ENCODE results near the gene CNN1. TPM values are rescaled to one million over a fixed set of nuclear protein-coding genes. Genes with fewer than 3 reads are reported as not detected.

The CNN1 gene
- total and polyA plus RNA-seq, 2 donors, result 558 to 3,172 TPM

GRCh38 chr19:11506967-11507366 lies 31.7 kb upstream of the CNN1 start:
- 93% methylated on average over 6 of the region's 6 CpGs for WGBS
- DNase-seq (ENCODE audit: extremely low spot score), result no peak
- H3K4me1 ChIP-seq (ENCODE audit: insufficient read depth), result no peaks in the 10 kb centered on the region
- no peak overlapping the region for H3K27ac ChIP-seq (ENCODE audit: low read depth)
- H3K4me3 ChIP-seq (ENCODE audit: low read depth, low read length), result no peak overlapping the region
- no peaks in the 10 kb centered on the region for H3K36me3 ChIP-seq (ENCODE audit: insufficient read depth)

- no peaks in the 10 kb centered on the region for H3K36me3 ChIP-seq (ENCODE audit: insufficient read depth)
- WGBS, result 88% methylated on average over 18 of the region's 18 CpGs
- no peak overlapping the region for H3K27ac ChIP-seq (ENCODE audit: low read depth)
- H3K4me3 ChIP-seq (ENCODE audit: low read depth, low read length), result no peak overlapping the region
- DNase-seq (ENCODE audit: extremely low spot score), result no peak
- no peaks in the 10 kb centered on the region for H3K4me1 ChIP-seq (ENCODE audit: insufficient read depth)
Observed at GRCh38 chr19:11507370-11508078, 31.1 kb upstream of the CNN1 start.

- no peak overlapping the region for H3K27ac ChIP-seq (ENCODE audit: low read depth)
- DNase-seq (ENCODE audit: extremely low spot score), result no peak
- H3K4me1 ChIP-seq (ENCODE audit: insufficient read depth), result no peaks in the 10 kb centered on the region
- WGBS, result 94% methylated on average over 8 of the region's 8 CpGs
- no peaks in the 10 kb centered on the region for H3K36me3 ChIP-seq (ENCODE audit: insufficient read depth)
- H3K4me3 ChIP-seq (ENCODE audit: low read depth, low read length), result no peak overlapping the region
Observed at GRCh38 chr19:11510444-11510843, 28.2 kb upstream of the CNN1 start.

- no peak for DNase-seq (ENCODE audit: extremely low spot score)
- H3K4me3 ChIP-seq (ENCODE audit: low read depth, low read length), result no peak overlapping the region
- no peak overlapping the region for H3K27ac ChIP-seq (ENCODE audit: low read depth)
- no peaks in the 10 kb centered on the region for H3K4me1 ChIP-seq (ENCODE audit: insufficient read depth)
- WGBS, result 95% methylated on average over 20 of the region's 20 CpGs
- H3K36me3 ChIP-seq (ENCODE audit: insufficient read depth), result no peaks in the 10 kb centered on the region
Observed at GRCh38 chr19:11513946-11514345, 24.7 kb upstream of the CNN1 start.

GRCh38 chr19:11519138-11519537 lies 19.5 kb upstream of the CNN1 start:
- no peak for DNase-seq (ENCODE audit: extremely low spot score)
- no peaks in the 10 kb centered on the region for H3K36me3 ChIP-seq (ENCODE audit: insufficient read depth)

GRCh38 chr19:11528551-11529341 lies 9.9 kb upstream of the CNN1 start, which contains the start of gene ECSIT:
TSS of gene ECSIT (minus strand) at chr19:11529134. CDS start at chr19:11519170, 9,964 bp downstream.
- DNase-seq (ENCODE audit: extremely low spot score), result peak; percentile 94
- peaks cover 1% of the 10 kb centered on the region for H3K4me1 ChIP-seq (ENCODE audit: insufficient read depth)
- peak within 1 kb of the TSS; percentile 73 for H3K27ac ChIP-seq (ENCODE audit: low read depth)
- under 1% methylated on average over 47 of the region's 47 CpGs for WGBS
- H3K36me3 ChIP-seq (ENCODE audit: insufficient read depth), result peaks cover 2% of the 10 kb centered on the region
- peak within 1 kb of the TSS; percentile 83 for H3K4me3 ChIP-seq (ENCODE audit: low read depth, low read length)

More at GRCh38 chr19:11519138-11519537, 19.5 kb upstream of the CNN1 start:
- no peaks in the 10 kb centered on the region for H3K4me1 ChIP-seq (ENCODE audit: insufficient read depth)
- WGBS, result 94% methylated on average over 9 of the region's 9 CpGs
- no peak overlapping the region for H3K4me3 ChIP-seq (ENCODE audit: low read depth, low read length)
- no peak overlapping the region for H3K27ac ChIP-seq (ENCODE audit: low read depth)

- WGBS, result 22% methylated on average over 9 of the region's 9 CpGs
- no peak overlapping the region for H3K27ac ChIP-seq (ENCODE audit: low read depth)
Observed at GRCh38 chr19:11530432-11530831, 8.2 kb upstream of the CNN1 start.

GRCh38 chr19:11534538-11534937 lies 4.1 kb upstream of the CNN1 start:
- no peak for DNase-seq (ENCODE audit: extremely low spot score)
- WGBS, result 95% methylated on average over 1 of the region's 1 CpG
- Histone ChIP-seq H3K4me3 (ENCODE audit: low read depth, low read length) (no peak overlapping the region), H3K36me3 (ENCODE audit: insufficient read depth) (no peaks in the 10 kb centered on the region), H3K27ac (ENCODE audit: low read depth) (no peak overlapping the region), H3K4me1 (ENCODE audit: insufficient read depth) (no peaks in the 10 kb centered on the region)

More at GRCh38 chr19:11530432-11530831, 8.2 kb upstream of the CNN1 start:
- Histone ChIP-seq H3K4me1 (ENCODE audit: insufficient read depth) (no peaks in the 10 kb centered on the region), H3K4me3 (ENCODE audit: low read depth, low read length) (no peak overlapping the region), H3K36me3 (ENCODE audit: insufficient read depth) (peaks cover 2% of the 10 kb centered on the region)
- peak; percentile 48 for DNase-seq (ENCODE audit: extremely low spot score)

GRCh38 chr19:11534948-11535347 lies 3.7 kb upstream of the CNN1 start:
- H3K4me3 ChIP-seq (ENCODE audit: low read depth, low read length), result no peak overlapping the region
- no peak for DNase-seq (ENCODE audit: extremely low spot score)
- no peaks in the 10 kb centered on the region for H3K4me1 ChIP-seq (ENCODE audit: insufficient read depth)
- no peaks in the 10 kb centered on the region for H3K36me3 ChIP-seq (ENCODE audit: insufficient read depth)
- WGBS, result 32% methylated on average over 5 of the region's 5 CpGs
- no peak overlapping the region for H3K27ac ChIP-seq (ENCODE audit: low read depth)

- peak overlapping the region; percentile 84 for H3K27ac ChIP-seq (ENCODE audit: low read depth)
- WGBS, result 8% methylated on average over 54 of the region's 54 CpGs
- no peak overlapping the region for H3K4me3 ChIP-seq (ENCODE audit: low read depth, low read length)
- H3K4me1 ChIP-seq (ENCODE audit: insufficient read depth), result no peaks in the 10 kb centered on the region
- no peaks in the 10 kb centered on the region for H3K36me3 ChIP-seq (ENCODE audit: insufficient read depth)
- peak; percentile 42 for DNase-seq (ENCODE audit: extremely low spot score)
Observed at GRCh38 chr19:11535792-11536595, 2.7 kb upstream of the CNN1 start.

- no peaks in the 10 kb centered on the region for H3K36me3 ChIP-seq (ENCODE audit: insufficient read depth)
- no peaks in the 10 kb centered on the region for H3K4me1 ChIP-seq (ENCODE audit: insufficient read depth)
- H3K27ac ChIP-seq (ENCODE audit: low read depth), result peak overlapping the region; percentile 85
- peak overlapping the region; percentile 36 for H3K4me3 ChIP-seq (ENCODE audit: low read depth, low read length)
- 7% methylated on average over 36 of the region's 36 CpGs for WGBS
- DNase-seq (ENCODE audit: extremely low spot score), result no peak
Observed at GRCh38 chr19:11539495-11540365, 1.1 kb downstream of the CNN1 start.

GRCh38 chr19:11540645-11541044 lies 2.0 kb downstream of the CNN1 start:
- H3K27ac ChIP-seq (ENCODE audit: low read depth), result no peak overlapping the region
- DNase-seq (ENCODE audit: extremely low spot score), result no peak
- H3K4me1 ChIP-seq (ENCODE audit: insufficient read depth), result no peaks in the 10 kb centered on the region
- H3K36me3 ChIP-seq (ENCODE audit: insufficient read depth), result no peaks in the 10 kb centered on the region
- H3K4me3 ChIP-seq (ENCODE audit: low read depth, low read length), result peak overlapping the region; percentile 36
- 55% methylated on average over 5 of the region's 5 CpGs for WGBS

GRCh38 chr19:11541238-11541637 lies 2.6 kb downstream of the CNN1 start:
- Histone ChIP-seq H3K4me1 (ENCODE audit: insufficient read depth) (no peaks in the 10 kb centered on the region), H3K27ac (ENCODE audit: low read depth) (no peak overlapping the region), H3K4me3 (ENCODE audit: low read depth, low read length) (no peak overlapping the region), H3K36me3 (ENCODE audit: insufficient read depth) (no peaks in the 10 kb centered on the region)
- 65% methylated on average over 3 of the region's 3 CpGs for WGBS
- no peak for DNase-seq (ENCODE audit: extremely low spot score)
